DMS53 (cell line): ENCODE measurements around the gene HORMAD2.
"Not testable (repeated sequence)": the region's sequence is repeated elsewhere in the genome, so short reads cannot be mapped to it uniquely, and the experiment has no call there.

Experiments used
- DNase-seq: peaks from one replicate; lab custom pipeline; 2025; lab: John Stamatoyannopoulos, UW

Gene HORMAD2

GRCh38 chr22:30210235-30210909 is 130.1 kb downstream of the HORMAD2 start:
- no peak for DNase-seq

- DNase-seq, result no peak
Observed at GRCh38 chr22:30211124-30211820, 131.0 kb downstream of the HORMAD2 start.

GRCh38 chr22:30212363-30212995 is 132.2 kb downstream of the HORMAD2 start:
- DNase-seq, result peak; percentile 59

GRCh38 chr22:30212996-30213441 is 132.8 kb downstream of the HORMAD2 start:
- DNase-seq, result no peak

GRCh38 chr22:30214703-30215407 is 134.6 kb downstream of the HORMAD2 start:
- DNase-seq, result peak; percentile 28

GRCh38 chr22:30216272-30216671 is 136.0 kb downstream of the HORMAD2 start:
- DNase-seq, result not testable (repeated sequence)

GRCh38 chr22:30216710-30217109 is 136.4 kb downstream of the HORMAD2 start:
- no peak for DNase-seq

GRCh38 chr22:30217698-30218560 is 137.7 kb downstream of the HORMAD2 start:
- DNase-seq, result no peak

- DNase-seq, result no peak
Observed at GRCh38 chr22:30219049-30219654, 138.9 kb downstream of the HORMAD2 start.

GRCh38 chr22:30219668-30220278 is 139.5 kb downstream of the HORMAD2 start:
- DNase-seq, result no peak

GRCh38 chr22:30220338-30221012 is 140.2 kb downstream of the HORMAD2 start:
- DNase-seq, result no peak

- DNase-seq, result no peak
Observed at GRCh38 chr22:30221121-30221992, 141.1 kb downstream of the HORMAD2 start.

- DNase-seq, result no peak
Observed at GRCh38 chr22:30222321-30222720, 142.1 kb downstream of the HORMAD2 start.

- DNase-seq, result no peak
Observed at GRCh38 chr22:30223303-30223702, 143.0 kb downstream of the HORMAD2 start.

GRCh38 chr22:30224161-30224857 is 144.0 kb downstream of the HORMAD2 start:
- DNase-seq, result no peak

GRCh38 chr22:30225220-30225927 is 145.1 kb downstream of the HORMAD2 start:
- no peak for DNase-seq

GRCh38 chr22:30226192-30226832 is 146.0 kb downstream of the HORMAD2 start:
- no peak for DNase-seq
